ENCODE results near the gene ODAD4. TPM values are rescaled to one million over a fixed set of nuclear protein-coding genes. Genes with fewer than 3 reads are reported as not detected.
A peak's percentile ranks its signal among the peaks of the same experiment; 100 is the strongest.

ODAD4 gene
- total RNA-seq, 2 donors from 2014 or later: 0.74 to 1.2 TPM

DNA sequence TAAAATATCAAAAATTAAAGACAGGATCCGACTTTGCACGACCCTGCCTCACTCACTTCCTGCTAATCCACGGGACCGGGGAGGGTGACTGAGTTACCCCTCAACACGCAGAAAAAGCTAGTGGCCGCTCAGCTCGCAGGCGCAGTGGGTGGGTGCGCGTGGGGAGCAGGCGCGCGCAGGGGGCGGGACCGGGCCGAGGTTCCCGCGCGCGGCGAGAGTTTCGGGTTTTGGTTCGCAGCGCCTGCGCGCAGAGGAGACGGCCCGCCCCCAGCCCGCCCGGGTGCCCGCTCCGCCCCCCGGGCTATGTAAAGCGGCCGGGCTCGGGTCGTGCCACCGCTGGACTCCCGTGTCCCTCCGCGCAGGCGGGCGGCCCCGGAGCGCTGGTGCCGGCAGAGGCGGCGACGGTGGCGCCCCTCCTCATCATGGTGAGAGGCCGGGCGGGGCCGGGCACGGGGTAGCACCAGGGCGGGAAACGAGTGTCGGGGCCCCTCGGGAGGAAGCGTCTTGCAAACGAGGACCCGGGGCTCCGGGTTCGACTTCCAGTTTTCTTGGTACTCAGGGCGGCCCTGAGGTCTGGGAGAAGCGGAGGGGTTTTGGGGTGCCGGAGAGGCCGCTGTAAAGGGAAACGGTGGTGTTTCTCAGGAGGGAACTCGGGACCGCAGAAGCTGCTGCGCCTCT lies 36.2 kb downstream of the ODAD4 start, which contains the start of gene CNP:
Gene CNP (plus strand): TSS at position 333 of the 678 bp plus-strand sequence. CDS start 90 bp downstream, at position 423.
- peak; percentile 98 for DNase-seq (ENCODE audit: low spot score)
- intact Hi-C loops (cut with DNase I): loop anchor here in 1 of 2 donors (10.0 kb wide), 1 partner anchor 148 kb away; the partner anchor contains the start of gene DHX58

DNA sequence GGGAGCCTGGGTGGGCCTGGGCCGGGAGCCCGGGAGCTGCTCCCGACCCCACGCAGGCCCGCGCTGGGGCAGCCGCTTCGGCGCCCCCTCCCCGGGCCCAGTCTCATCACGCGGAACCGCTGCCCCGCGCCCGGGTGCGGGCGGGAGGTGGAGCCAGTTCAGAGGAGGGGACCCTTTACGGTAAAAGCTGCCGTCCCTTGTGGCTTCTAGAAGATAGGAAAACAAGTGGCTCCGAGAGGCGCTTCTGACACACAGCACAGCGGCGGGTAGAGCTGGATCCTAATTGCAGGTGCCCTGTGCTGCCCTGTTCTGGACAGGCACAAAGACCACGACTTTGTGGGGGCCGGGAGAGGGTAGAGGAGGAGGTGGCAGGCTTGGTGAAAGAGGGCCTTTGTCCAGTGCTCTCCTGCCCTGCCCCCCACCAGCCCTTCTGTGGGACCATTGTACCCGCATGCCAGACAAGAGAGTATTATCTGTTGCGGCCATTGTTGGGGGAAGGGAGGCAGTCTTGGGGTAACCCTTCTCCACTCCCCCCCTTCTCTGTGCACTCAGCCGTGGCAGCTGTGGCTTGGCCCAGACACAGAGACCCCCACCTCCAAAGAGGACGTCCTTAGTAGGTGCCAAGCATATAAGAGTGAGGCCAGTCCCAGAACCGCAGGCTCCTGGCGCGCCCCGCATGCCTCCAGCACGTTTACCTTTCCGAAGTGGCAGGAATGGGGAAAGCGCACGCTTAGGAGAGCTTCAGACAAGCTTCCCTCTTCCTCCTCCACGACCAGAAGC lies 36.9 kb downstream of the ODAD4 start:
- no peak for DNase-seq (ENCODE audit: low spot score)
- intact Hi-C loops (cut with DNase I): loop anchor here in 1 of 2 donors (10.0 kb wide), 1 partner anchor 147 kb away; the partner anchor contains the start of gene DHX58

DNA sequence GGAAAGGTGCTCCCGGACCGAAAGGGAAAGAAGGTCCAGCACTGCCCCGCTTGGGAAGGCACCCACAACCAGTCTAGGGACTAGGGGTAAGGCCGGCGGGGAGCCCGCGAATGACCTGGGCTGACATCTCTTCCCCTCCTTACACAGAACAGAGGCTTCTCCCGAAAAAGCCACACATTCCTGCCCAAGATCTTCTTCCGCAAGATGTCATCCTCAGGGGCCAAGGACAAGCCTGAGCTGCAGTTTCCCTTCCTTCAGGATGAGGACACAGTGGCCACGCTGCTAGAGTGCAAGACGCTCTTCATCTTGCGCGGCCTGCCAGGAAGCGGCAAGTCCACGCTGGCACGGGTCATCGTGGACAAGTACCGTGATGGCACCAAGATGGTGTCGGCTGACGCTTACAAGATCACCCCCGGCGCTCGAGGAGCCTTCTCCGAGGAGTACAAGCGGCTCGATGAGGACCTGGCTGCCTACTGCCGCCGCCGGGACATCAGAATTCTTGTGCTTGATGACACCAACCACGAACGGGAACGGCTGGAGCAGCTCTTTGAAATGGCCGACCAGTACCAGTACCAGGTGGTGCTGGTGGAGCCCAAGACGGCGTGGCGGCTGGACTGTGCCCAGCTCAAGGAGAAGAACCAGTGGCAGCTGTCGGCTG lies 37.6 kb downstream of the ODAD4 start:
- no peak for DNase-seq (ENCODE audit: low spot score)

DNA sequence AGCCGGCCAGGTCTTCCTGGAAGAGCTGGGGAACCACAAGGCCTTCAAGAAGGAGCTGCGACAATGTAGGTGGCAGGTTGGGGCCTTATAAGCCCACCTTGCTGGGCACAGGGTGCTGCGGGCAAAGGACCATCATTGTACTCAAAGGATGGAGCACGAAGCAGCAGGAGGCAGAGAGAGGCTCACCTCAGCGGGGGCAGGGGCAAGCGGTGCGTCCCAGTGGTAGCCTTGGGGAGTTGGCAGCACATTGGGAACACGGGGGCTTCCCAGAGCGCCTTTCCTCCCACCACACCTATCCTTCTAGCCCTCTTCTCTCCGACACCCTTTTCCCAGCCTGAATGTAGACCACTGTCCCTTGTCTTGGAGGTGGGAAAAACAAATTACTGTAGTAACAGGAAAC lies 38.3 kb downstream of the ODAD4 start:
- DNase-seq (ENCODE audit: low spot score): no peak
- intact Hi-C loops (cut with DNase I): loop anchor here in 1 of 2 donors (10.0 kb wide), 1 partner anchor 146 kb away; the partner anchor contains the start of gene DHX58

More for the DNA sequence above, 37.6 kb downstream of the ODAD4 start:
- intact Hi-C loops (cut with DNase I): loop anchor here in 1 of 2 donors (10.0 kb wide), 1 partner anchor 147 kb away; the partner anchor contains the start of gene DHX58

DNA sequence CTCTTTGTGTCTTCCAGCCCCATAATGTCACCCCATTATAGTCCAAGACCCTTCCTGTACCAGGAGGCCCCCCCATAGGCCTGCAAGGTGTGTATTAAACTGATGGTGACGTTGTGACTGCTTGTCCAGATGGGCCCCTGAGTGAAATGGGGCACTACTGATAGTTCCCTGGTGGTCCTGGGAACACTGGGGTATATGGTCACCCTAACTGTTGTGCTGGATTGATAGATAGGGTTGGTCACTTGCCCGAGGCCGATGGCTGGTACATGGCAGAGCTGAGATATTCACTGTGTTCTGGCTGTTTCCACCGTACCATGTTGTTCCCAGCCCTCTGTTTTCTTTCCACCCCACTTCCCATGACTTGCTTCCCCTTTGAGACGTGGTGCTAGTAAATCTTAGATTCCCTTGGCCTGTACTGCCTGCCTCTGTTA lies 40.5 kb downstream of the ODAD4 start:
- peak; percentile 61 for DNase-seq (ENCODE audit: low spot score)
- intact Hi-C loops (cut with DNase I): loop anchor here in 1 of 2 donors (10.0 kb wide), 1 partner anchor 964 kb away; no protein-coding TSS in a partner anchor

DNA sequence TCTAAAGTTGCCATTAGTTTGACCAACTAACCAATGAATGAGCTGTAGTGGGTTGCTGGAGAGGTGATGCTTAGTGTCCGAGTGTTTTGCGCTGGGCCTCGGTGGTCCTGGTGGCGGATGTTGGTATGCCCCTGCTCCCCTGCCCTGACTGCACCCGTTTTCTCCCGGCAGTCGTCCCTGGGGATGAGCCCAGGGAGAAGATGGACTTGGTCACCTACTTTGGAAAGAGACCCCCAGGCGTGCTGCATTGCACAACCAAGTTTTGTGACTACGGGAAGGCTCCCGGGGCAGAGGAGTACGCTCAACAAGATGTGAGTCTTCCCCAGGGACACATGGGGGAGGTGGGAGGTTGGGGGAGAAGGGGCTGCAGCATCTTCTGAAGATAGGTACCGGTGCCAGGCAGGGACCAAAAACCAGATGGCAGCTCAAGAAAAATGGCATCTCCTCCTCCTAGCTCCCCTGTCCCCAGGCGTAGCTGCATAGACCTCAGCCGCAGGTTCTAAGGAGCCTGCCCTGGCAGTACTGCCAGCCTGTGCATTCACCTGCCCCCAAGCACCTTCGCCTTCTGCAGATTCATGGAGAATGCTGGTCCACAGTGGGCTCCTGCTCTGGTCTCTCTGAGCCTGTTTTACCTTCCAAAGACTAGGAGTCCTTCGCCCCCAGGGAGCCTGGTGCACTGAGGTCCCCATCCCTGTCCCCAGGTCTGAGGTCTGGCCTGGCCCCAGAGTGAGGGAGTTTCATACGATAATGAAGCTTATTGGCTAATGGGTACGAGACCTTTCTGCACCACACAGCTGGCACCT lies 41.5 kb downstream of the ODAD4 start:
- DNase-seq (ENCODE audit: low spot score): peak; percentile 64
- intact Hi-C loops (cut with DNase I): loop anchor here in 1 of 2 donors (10.0 kb wide), 1 partner anchor 963 kb away; no protein-coding TSS in a partner anchor

DNA sequence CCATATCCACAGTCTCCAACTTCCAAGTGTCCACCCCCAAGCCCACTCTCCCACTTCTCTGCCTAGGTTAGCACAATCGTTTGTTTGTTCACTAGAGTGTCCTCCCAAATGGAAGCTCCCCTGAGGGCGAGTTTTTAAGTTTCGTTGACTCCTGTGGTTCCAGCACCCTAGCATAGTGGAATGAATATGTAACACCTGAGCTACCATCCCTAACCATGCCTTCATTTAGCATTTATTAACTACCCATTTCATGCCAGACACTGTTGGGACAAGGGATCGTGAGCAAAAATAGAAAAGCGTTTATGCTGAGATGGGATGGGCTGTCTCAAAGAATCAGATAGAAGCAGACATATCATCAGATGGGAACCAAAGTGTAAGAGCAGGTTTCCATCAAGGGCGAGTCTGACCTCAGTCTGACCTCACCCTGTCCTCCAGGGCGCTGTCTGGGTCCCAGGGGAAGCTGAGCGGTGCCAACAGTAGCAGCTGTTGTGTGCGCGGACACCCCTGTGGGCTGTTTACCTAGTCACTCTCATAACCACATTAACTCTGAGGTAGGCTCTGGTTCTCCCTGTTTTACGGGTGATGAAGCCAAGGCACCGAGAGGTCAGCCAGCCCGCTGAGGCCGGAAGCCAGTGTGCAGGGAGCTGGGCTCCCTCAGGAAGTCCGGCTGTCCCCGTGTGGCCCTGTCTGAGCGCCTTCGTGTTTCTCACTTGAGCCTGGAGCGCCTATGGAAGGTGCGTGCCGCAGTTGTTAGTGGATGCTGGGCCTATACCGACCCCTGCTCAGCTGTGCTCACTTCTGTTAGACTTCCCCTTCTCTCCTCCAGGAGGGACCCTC lies 42.4 kb downstream of the ODAD4 start:
- intact Hi-C loops (cut with DNase I): loop anchor here in 1 of 2 donors (10.0 kb wide), 1 partner anchor 962 kb away; no protein-coding TSS in a partner anchor
- DNase-seq (ENCODE audit: low spot score): peak; percentile 80

DNA sequence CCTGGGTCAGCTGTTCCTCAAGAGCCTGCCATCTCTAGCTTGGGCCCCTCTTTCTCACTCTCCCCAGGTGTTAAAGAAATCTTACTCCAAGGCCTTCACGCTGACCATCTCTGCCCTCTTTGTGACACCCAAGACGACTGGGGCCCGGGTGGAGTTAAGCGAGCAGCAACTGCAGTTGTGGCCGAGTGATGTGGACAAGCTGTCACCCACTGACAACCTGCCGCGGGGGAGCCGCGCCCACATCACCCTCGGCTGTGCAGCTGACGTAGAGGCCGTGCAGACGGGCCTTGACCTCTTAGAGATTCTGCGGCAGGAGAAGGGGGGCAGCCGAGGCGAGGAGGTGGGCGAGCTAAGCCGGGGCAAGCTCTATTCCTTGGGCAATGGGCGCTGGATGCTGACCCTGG lies 43.0 kb downstream of the ODAD4 start:
- peak; percentile 69 for DNase-seq (ENCODE audit: low spot score)
- intact Hi-C loops (cut with DNase I): loop anchor here in 1 of 2 donors (10.0 kb wide), 1 partner anchor 961 kb away; no protein-coding TSS in a partner anchor

DNA sequence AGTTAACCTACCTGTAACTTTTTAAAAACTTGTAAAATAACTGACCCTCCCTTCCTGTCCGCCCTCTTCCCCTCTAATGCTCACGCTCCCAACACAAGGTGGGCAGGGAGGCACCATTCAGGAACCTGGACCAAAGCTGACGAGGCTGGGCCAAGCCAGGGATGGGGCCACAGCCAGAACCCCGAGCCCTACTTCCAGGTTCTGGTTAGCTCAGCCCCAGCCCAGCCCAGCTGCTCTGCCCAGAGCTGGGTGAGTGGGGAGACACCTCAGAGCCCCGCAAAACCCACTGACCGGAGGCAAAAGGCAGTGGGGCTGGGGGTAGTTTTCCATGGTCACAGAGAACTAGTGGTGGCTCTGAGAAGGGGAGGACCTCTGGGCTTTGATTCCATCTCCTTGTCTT lies 43.6 kb downstream of the ODAD4 start:
- DNase-seq (ENCODE audit: low spot score): peak; percentile 71
- intact Hi-C loops (cut with DNase I): loop anchor here in 1 of 2 donors (10.0 kb wide), 1 partner anchor 961 kb away; no protein-coding TSS in a partner anchor

DNA sequence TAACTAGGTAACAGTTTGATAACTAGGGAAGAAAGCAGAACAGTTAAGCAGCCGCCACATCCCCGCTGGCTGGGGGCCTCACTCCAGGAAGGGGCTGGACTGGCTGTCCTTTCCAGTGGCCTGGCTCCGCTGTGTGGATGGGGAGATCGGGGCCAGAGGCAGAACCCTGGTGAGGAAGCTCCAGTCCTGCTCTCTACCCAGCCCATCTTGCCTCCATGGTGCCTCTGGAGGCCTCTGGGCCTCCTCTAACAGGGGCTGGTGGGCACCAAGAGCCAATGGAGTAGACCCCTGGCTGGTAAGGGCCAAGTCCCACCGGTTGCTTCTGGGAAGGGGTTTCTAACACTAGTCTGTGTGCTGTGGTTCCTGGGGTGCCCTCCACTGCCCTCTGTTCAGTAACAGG lies 44.2 kb downstream of the ODAD4 start:
- intact Hi-C loops (cut with DNase I): loop anchor here in 1 of 2 donors (10.0 kb wide), 1 partner anchor 960 kb away; no protein-coding TSS in a partner anchor
- DNase-seq (ENCODE audit: low spot score): peak; percentile 69

DNA sequence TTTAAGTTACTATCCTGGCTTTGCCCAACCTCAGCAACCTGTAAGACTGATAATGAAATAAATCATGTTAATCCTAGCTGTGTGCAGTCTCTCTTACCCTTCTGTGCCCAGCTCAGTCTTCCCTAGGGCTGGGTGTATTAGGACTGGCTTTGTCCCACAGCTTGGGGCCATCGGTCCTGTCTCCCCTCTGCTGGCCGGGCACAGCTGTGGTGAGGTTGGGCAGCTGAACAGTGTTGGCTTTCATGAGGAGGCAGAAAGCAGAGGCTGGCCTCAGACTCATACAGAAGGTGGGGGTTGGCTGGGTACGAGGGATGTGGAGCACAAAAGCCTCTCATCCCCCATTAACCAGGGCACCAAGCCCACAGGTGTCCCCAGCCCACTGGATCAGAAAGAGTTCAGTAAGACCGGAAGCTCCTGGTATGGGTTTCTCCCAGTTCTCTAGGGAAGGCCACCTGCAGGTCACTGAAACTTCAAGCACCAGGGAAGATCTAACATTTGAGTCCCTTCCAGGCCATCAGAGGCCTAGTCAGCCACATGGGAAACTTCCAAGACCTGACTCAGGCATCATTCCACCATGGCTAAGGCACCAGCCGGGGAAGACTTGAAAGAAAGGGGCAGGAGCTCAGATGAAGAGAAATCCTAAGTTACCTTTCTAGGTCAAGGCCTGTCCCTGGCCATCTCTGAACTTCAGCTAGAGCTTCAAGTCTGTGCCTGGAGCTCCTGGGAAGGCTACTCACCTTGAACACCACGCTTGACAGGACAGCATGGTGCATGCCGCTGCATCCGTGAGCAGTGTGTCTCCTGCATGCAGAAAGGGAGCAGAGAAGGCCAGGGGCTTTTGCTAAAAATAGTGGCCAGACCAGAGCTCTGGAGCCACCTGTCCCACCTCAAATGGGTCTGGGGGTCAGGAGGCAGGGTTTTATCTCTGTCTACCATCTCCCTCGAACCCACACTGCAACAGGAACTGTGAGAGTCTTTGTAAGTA lies 45.0 kb downstream of the ODAD4 start:
- peak; percentile 69 for DNase-seq (ENCODE audit: low spot score)
- intact Hi-C loops (cut with DNase I): loop anchor here in 1 of 2 donors (10.0 kb wide), 1 partner anchor 959 kb away; no protein-coding TSS in a partner anchor

DNA sequence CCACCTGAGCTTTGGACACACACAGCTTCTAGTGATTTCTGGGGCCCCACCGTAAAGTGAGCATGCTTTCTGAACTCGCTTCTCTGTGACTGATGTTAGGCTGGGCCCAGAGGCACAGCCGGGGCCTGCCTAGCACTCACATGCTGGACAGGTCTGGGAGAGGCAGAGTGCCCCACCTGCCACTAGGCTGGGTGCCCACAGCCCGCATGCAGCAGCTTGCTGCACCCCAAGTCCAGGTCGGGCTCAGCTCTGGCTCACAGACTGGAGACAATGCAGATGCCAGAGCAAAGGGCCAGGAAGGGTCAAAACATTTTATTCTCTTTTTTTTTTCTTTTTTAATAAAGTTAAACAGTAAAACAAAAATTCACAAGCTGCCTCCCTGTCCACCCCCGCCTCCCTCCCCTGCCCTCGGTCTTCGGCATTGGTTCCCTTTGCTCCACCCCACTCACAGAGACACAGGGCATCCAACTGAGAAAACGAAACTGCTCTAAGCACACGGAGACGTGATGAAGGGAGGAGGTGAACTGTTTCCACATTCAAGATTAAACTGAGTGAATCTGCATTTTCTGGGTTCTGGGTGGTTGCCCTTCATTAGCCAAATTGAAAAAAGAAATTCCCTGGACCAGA lies 45.8 kb downstream of the ODAD4 start:
- DNase-seq (ENCODE audit: low spot score): no peak
- intact Hi-C loops (cut with DNase I): loop anchor here in 1 of 2 donors (10.0 kb wide), 1 partner anchor 959 kb away; no protein-coding TSS in a partner anchor

DNA sequence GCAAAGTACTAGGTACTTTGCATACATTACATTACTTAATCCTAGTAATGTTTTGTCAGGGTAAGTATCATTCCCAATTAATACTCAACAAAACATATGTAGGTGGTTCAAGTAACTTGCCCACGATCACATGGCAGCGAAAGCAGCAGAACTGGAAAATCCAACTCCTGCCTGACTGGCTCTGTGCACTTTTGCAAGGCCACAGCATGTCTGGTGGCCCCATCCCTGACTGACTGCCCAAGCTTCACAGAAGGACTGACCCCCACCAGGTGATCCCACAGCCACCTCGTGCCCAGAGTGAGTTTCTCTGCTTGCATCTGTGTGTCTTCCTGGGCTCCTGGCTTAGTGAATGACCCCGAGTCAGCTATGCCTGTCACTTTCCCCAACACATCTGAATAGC lies 47.6 kb downstream of the ODAD4 start:
- intact Hi-C loops (cut with DNase I): loop anchor here in 1 of 2 donors (10.0 kb wide), 1 partner anchor 957 kb away; no protein-coding TSS in a partner anchor
- no peak for DNase-seq (ENCODE audit: low spot score)

DNA sequence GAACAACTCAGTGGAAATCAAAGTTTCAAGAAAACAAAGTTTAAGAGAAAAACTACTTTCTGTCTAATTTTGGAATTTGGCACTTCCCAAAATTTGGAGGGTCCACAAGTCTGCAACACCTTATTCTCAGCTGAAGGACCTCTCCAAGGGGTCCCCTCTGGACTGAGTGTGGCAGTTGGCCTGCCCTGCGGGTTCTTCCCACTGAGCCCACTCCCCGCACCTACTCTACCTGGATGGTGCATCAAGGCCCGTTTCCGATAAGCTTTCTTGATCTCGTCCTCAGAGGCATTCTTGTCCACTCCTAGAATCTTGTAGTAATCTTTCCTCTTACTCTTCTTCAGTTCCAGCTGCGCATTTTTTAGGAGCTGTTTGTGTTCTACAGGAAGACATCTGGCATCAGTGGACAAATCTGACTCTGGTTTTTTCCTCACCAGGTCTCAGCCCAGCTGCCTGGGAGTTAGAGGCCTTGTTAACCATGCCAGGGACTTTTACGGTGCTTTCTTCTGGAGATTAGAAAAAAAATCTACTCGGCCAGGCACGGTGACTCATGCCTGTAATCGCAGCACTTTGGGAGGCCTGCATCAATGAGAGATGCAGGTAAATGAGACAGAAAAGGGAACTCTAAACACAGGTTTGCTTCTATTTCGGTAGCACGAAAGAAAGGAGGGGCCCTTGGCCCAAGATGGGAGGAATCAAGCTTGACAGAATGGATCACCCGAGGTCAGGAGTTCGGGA lies 51.8 kb downstream of the ODAD4 start:
- DNase-seq (ENCODE audit: low spot score): no peak
- intact Hi-C loops (cut with DNase I): no loop called here

DNA sequence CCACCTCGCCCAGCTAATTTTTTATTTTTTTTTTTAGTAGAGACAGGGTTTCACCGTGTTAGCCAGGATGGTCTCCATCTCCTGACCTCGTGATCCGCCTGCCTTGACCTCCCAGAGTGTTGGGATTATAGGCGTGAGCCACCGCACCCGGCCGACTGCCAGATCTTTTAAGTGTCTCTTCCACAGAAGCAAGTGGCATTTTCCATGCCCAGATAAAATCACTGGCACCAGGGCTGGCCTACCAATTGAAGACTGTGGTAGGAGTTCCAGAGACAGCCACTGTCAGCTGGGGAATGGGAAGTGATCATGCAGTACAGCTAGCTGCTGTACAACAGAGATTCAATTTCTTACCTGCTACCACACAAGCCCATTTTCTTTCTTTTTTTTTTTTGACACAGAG lies 54.0 kb downstream of the ODAD4 start:
- no peak for DNase-seq (ENCODE audit: low spot score)
- intact Hi-C loops (cut with DNase I): no loop called here
